ENCODE data around the gene PVALEF. TPM values are rescaled to one million over a fixed set of nuclear protein-coding genes. Genes with fewer than 3 reads are reported as not detected.

Gene PVALEF
- total RNA-seq, 1 experiment from 2014 or later, result not detected

GRCh38 chr17:81128774-81129173 is 36.5 kb upstream of the PVALEF start:
- Histone ChIP-seq H3K79me1 (ENCODE audit: insufficient read depth, low read depth, low read length, poor library complexity, severe bottlenecking) (no peaks in the 10 kb centered on the region), H2AK5ac (ENCODE audit: insufficient read length, low read length) (no peak overlapping the region), H4K20me1 (ENCODE audit: control insufficient read depth, insufficient read depth, insufficient read length) (no peaks in the 10 kb centered on the region), H4K8ac (replicated peaks; ENCODE audit: insufficient read length, low read depth, low read length) (no peak overlapping the region), H3K79me2 (ENCODE audit: insufficient read depth, low read length) (no peaks in the 10 kb centered on the region), H3K4me2 (ENCODE audit: insufficient read depth, insufficient read length, low read length) (no peak overlapping the region), H3T11ph (ENCODE audit: low read length) (no peak overlapping the region), H3K9me3 (ENCODE audit: control insufficient read depth, low read depth, low read length) (no peaks in the 10 kb centered on the region), H3K23ac (ENCODE audit: insufficient read length, low read depth, low read length) (no peak overlapping the region), H3K27me3 (ENCODE audit: insufficient read depth, low read length) (no peaks in the 10 kb centered on the region), H3K18ac (ENCODE audit: insufficient read length, low read depth, low read length) (no peak overlapping the region), H2BK5ac (ENCODE audit: insufficient read length, low read length) (no peak overlapping the region), H2BK120ac (ENCODE audit: low read depth, low read length, poor library complexity, severe bottlenecking) (no peak overlapping the region), H3K9ac (ENCODE audit: extremely low read depth, insufficient read length, low read length) (no peak overlapping the region), H3K4ac (ENCODE audit: low read depth, low read length) (no peak overlapping the region), H2BK15ac (ENCODE audit: low read depth, low read length) (no peak overlapping the region), H2AFZ (ENCODE audit: low read length) (no peak overlapping the region), H2BK12ac (ENCODE audit: insufficient read length, low read depth, low read length) (no peak overlapping the region), H2BK20ac (ENCODE audit: low read depth, low read length, poor library complexity, severe bottlenecking) (no peak overlapping the region), H3K27ac (ENCODE audit: insufficient read length, low read depth, low read length) (no peak overlapping the region), H3K4me1 (ENCODE audit: insufficient read depth, low read length) (no peaks in the 10 kb centered on the region), H4K91ac (ENCODE audit: insufficient read length, low read depth, low read length) (no peak overlapping the region), H3K23me2 (ENCODE audit: insufficient read length, low read depth, low read length, poor library complexity, severe bottlenecking) (no peaks in the 10 kb centered on the region), H4K5ac (ENCODE audit: insufficient read length, low read depth, low read length) (no peak overlapping the region), H3K56ac (ENCODE audit: insufficient read length, low read depth, low read length) (no peak overlapping the region), H3K14ac (ENCODE audit: insufficient read depth, low read length) (no peak overlapping the region; the same call in 1 of the 2 replicates)
- Mint-ChIP-seq H3K9me3 (no peaks in the 10 kb centered on the region), H3K27ac (no peak overlapping the region), H3K27me3 (ENCODE audit: low read depth) (no peaks in the 10 kb centered on the region), H3K4me1 (peaks cover 0 to 13% of the 10 kb centered on the region in 2 experiments; a peak in 2 of 4 replicates), H3K4me3 (no peak overlapping the region), H3K36me3 (ENCODE audit: insufficient read depth in 1 of 3, low read depth in 3 of 3) (no peaks in the 10 kb centered on the region)
- no peak for DNase-seq
- WGBS (ENCODE audit: extremely low coverage, insufficient read length, low lambda C conversion rate), result no CpG with 5 or more reads among the region's 23 CpGs
- TF ChIP-seq CTCF (conservative IDR thresholded peaks at IDR 0.05), result no peak

Measured in H9 (cell line).